Activated T-helper 1 cell treated with anti-CD3 and anti-CD28 coated beads, Interleukin-2, amount 50 U/mL, for 16 hours (primary cell): ENCODE data around the gene UNC79.

Source experiments
- DNase-seq, 2 donors: peaks; one replicate each; pipeline ENCODE4 v3.0.0-alpha.2; 2020; ENCODE audit warnings: low read depth in 1 of 2, low spot score in 1 of 2

The UNC79 gene

GRCh38 chr14:93705513-93706156 lies 274.9 kb downstream of the UNC79 start:
- no peak for DNase-seq

- DNase-seq = no peak
Observed at GRCh38 chr14:93706360-93706955, 275.7 kb downstream of the UNC79 start.

GRCh38 chr14:93707475-93707874 lies 276.7 kb downstream of the UNC79 start:
- DNase-seq = no peak

- DNase-seq = no peak
Observed at GRCh38 chr14:93708311-93708734, 277.6 kb downstream of the UNC79 start.

GRCh38 chr14:93708800-93709199 lies 278.1 kb downstream of the UNC79 start:
- no peak for DNase-seq

- no peak for DNase-seq
Observed at GRCh38 chr14:93709249-93709648, 278.5 kb downstream of the UNC79 start.

GRCh38 chr14:93712079-93712837 lies 281.5 kb downstream of the UNC79 start:
- no peak for DNase-seq

GRCh38 chr14:93712838-93713724 lies 282.3 kb downstream of the UNC79 start:
- DNase-seq = no peak

- DNase-seq = no peak
Observed at GRCh38 chr14:93713726-93714405, 283.1 kb downstream of the UNC79 start.

GRCh38 chr14:93714605-93715004 lies 283.9 kb downstream of the UNC79 start:
- no peak for DNase-seq

- no peak for DNase-seq
Observed at GRCh38 chr14:93715279-93715927, 284.7 kb downstream of the UNC79 start.

GRCh38 chr14:93716002-93716745 lies 285.4 kb downstream of the UNC79 start:
- no peak for DNase-seq

GRCh38 chr14:93716746-93717667 lies 286.3 kb downstream of the UNC79 start:
- DNase-seq = no peak

- no peak for DNase-seq
Observed at GRCh38 chr14:93717668-93718320, 287.1 kb downstream of the UNC79 start.

GRCh38 chr14:93719256-93719655 lies 288.5 kb downstream of the UNC79 start:
- DNase-seq = no peak

- DNase-seq = no peak
Observed at GRCh38 chr14:93720076-93720815, 289.5 kb downstream of the UNC79 start.

GRCh38 chr14:93720981-93721483 lies 290.3 kb downstream of the UNC79 start:
- no peak for DNase-seq
